CD4-positive, alpha-beta T cell treated with Interleukin-2 at 100 ng/mL for 4 hours (primary cell): ENCODE data around the gene CAMSAP1.

Experiments
- DNase-seq: peaks from one replicate; pipeline ENCODE4 v3.0.0-alpha.2; 2020; ENCODE audit warnings: low spot score

Gene CAMSAP1

DNA sequence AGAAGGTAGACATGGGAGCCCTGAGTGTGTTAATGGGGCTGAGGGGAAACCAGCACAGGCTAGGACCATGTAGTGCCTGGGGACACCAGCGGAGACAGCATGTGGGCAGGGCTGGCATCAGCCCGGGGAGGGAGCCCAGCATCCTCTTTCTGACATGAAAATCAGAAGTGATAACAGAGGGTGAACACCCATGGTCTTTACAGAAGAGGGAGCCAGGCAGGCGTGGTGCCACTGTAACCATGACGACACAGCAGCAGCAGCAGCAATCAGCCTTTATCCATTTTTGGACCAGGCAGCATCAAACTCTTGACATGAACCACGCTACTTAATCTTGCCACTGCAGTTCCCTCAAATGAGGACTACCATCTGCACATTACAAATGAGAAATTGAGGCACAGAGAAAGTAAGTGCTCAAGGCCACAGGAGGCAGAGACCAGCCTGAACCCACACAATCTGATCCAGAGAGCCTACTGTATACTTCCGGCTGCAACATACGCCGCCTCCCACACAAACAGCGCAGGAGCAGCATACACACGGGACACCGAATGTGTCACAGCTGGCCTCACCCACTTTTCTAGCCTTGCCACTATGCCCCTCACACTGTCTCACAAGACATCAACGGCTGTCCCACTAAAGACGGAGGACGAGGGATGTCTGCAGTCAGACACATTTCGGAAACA is 23.8 kb downstream of the CAMSAP1 start:
- DNase-seq, result no peak

DNA sequence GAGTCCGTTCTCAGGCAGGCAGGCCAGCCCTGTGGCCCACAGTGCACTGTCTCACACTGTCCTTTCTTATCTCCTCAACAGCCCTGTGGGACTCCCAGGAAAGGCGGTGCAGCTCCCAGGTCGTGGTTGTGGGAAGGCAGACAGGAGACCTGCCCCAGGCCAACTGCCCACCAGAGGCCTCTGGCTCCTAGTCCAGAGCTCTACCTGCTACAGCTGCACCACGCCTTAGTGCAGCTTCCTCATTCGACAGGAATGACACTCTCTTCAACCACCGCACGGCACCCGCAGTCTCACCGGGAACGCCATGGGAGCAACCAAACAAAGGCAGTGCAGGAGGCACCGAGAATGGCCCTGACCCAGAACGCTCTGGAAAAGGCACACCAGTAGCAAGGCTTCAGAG is 25.3 kb downstream of the CAMSAP1 start:
- DNase-seq, result no peak

DNA sequence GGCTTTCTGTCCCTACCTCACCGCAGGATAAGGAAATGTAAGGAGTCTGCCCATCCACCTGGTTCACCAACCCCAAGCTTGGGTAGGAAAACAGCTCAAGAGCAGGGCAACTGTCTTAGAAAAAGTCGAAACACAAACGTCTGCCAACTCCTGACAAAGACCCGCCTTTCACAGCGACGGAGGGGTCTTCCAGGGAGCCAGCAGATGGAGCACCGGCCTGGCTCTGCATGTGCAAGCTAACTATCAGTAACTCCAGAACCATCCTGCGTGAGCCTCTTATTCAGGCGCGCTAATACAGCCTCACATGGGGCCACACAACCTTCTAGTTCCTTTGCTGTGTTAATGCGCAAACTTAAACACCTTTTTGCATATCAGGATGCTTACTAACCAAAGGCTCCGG is 26.9 kb downstream of the CAMSAP1 start:
- no peak for DNase-seq

DNA sequence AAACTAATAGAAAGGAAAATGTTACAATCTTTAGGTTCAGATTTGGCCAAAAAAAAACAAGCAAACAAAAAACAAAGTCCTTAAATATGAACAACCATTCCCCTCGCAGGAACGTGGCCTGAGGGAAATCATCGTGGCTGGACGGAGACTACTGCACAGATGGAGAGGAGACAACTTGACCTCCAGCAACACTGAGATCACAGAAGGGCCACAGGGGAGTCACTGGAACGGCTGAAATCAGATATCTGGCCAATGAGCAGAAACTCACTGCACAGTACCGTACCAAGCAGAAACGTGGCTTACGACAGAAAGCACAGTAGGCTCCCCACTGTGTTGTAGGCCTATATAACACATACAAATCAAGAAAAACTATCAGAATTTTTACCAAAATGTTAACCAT is 27.7 kb downstream of the CAMSAP1 start:
- DNase-seq, result no peak

DNA sequence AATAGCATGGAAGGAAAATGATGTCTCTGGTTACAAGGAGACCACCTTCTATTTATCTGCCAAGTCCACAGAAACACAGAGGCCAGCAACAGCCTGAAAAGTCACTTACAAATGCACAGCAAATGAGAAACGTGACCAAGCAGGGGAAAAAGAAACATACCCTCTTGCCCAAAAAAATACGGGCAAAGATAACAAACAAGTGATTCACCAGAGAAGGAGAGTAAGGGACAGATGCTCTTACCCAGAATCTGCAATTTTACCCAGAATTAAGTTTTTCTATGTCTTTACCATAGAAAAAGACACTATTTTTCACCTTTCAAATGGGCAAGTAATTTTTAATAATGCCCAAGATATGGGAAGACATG is 28.1 kb downstream of the CAMSAP1 start:
- no peak for DNase-seq

DNA sequence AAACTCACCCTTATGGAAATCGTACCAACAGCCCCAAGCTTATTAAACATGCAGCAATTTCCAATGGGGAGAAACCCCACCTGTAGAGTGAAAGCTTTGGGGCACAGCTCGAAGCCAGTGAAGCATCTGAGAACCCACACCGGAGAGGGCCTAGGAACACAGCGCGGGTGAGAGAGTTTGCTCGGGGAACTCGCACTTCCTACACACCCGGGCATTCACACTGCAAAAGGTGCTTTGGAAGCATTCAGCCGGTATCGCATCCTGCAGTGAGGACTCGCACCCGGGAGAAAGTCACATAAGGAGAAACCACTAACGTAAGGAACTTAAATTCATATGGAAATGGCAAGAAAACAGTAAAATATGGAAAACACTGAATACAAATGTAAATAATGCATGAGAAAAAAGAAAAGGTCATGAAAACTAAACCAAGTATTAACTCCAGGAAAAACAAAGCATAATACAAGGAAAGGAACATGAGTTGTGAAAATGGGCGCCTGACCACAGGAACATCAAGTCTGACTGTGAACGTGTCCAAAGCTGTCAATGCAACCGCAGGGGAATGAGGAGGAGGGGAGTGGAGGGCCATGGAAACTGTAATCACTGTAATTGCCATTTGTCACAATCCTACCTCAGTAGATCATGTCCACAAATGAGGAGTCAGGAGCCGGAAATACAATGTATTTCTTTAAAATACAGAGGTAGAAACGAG is 28.7 kb downstream of the CAMSAP1 start:
- DNase-seq, result no peak

DNA sequence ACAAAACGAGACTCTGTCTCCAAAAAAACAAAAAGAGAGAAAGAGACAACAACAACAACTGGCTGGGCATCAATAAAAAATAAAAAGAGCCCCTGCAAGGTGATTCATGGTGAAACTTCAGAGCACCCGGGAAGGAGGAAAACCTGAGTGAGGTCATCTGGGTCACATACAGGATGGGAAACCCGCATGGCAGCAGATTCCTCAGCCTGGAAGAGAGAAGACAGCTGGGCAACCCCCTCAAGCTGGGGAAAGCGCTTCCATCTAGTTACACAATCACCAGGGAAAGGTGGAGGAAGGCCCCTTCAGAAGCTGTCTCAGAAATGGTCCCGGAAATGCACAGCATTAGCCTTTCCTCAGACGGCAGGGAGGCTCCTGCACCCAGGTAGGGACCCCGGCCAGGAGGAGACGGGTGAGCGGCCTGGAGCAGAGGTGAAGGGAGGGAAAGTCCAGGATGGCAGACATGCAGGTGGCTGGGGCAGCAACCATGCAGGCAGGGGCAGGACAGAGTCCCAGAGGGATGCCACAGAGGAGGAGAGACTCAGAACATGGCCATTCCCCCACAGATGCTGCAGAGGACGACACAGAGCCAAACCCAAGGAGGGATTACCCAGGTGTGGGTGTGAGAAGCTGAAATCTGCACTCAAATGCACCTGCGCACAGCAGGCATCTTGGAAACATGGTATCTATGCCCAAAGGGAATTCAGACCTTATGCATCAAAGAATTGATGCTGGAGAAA is 29.4 kb downstream of the CAMSAP1 start:
- no peak for DNase-seq

DNA sequence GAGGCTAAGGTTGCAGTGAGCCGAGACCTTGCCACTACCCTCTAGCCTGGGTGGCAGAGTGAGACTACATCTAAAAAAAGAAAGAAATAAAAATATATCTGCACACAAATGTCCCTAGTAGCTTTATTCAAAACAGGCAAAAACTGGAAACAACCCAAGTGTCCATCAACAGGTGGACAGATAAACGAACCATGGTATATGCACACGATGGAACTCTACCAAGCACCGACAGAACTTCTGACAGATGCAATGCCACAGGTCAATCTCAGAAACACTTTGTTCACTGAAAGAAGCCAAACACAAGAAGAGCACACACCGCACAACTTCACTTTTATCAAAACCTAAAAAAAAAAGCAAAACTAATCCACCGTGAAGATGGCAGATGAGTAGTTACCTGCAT is 30.4 kb downstream of the CAMSAP1 start:
- no peak for DNase-seq

DNA sequence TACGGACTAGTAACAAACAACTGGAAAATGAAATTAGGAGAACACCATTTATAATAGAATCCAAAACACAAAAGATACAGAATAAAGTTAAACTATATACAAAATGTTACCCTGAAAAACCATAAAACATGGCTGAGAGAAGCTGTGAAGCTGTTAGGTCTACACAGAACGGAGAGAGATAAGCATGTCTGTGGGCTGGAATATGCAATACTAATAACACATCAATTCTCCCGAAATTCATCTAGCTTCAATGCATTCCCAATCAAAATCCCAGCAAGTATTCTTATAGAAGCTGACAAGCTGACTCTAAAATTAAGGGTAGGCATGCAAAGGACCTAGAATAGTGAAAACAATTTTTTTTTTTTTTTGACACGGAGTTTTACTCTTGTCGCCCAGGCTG is 32.5 kb downstream of the CAMSAP1 start:
- DNase-seq, result no peak

DNA sequence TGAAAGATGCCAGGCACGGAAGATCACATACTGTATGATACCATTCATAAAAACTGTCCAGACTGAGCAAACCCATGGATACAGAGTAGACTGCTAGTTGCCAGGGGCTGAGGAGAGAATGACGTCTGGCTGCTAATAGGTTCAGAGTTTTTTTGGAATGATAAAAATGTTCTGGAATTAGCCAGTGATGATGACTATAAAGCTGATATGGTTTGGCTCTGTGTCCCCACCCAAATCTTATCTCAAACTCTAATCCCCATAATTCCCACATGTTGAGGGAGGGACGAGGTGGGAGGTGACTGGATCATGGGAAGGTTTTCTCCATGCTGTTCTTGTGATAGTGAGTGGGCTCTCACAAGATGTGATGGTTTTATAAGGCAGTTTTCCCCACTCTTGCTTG is 37.4 kb downstream of the CAMSAP1 start:
- DNase-seq, result no peak

DNA sequence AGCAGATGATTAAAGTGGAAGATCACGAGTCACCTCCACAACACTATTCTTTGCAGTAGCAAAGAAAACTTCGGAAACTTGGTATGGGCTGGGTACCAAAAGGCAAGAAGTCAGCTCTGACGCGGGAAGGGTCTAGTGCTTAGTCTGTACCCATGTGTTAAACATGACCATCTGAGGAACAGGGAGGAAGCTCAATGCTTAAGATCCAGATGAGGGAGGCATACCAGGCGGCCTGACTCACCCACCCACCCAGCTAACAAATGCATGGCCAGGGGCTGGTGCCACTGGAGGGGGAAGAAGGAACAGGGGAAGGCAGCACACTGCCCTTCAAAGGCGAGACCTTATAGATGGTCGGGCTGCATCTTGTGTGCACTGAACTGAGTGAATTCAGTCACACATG is 41.8 kb downstream of the CAMSAP1 start:
- DNase-seq, result no peak

DNA sequence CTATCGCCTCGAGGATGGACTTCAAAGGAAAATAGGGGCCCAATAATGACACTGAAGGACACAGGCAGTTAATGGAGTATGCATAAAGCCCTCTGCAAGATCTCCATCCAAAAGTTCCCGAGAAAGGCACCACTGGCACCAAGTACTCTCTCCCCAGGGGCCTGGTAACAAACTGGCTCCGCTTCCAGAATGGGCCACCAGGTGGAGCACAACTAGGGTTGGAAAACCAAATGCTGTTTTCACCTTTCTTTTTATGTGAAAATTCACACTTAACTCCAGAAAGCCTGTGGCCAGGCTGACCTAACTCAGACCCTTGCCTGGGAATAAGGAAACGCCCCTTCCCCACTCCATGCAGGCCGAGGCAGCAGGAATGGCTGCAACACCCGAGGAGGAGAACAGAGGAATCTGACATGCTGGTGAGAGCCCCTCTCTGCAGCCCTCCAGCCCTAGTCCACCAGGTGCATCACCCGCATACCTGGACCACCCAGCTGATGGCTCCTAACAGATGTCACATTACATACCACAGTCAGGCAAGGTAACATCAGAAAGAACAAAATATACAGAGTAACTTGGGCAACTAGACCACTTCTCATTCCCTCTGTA is 42.8 kb downstream of the CAMSAP1 start:
- peak; percentile 69 for DNase-seq

DNA sequence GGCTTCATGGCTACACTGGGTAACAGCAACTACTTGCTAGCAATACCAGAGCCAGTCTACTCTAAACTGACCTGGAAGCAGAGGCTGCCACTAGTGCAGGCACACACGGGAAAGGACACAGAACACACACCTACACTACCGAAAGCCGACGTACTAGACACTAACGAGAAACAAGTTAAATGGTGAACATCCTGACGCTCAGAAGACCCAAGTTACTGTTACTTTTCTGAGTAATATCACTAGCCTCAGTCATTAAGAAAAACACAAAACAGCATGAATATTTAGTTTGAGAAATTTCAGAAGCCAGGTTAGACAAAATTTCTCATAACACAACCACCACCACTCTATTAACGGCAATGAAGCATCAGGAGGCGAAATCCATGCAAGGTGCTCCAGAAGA is 44.5 kb downstream of the CAMSAP1 start:
- DNase-seq, result no peak

DNA sequence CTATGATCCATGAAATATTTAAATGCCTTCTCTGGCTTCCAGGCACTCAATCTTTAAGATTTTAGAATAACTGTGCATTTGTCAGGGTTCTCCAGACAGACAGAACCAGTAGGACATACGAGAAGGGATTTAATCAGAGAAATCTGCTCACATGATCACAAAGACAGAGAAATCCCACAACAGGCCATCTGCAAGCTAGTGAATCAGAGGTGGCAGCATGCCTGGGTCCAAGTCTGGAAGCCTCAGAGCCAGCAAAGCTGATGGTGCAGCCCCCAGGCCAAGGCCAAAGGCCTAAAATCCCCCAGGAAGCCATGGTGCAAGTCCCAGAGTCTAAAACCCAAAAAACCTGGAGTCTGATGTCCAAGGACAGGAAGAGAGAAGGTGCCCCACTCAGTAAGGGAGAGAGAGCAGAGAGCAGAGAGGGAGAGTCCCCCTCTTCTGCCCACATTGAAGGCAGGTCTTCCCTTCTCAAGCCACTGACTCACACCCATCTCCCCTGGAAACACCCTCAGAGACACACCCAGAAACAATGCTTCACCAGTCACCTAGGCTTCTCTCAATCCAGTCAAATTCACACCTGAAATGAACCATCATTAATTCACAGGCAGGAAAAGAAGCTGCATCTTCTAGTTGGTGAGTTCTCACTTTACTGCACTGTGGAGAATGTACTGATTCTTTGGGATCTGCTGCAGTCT is 48.7 kb downstream of the CAMSAP1 start:
- no peak for DNase-seq

DNA sequence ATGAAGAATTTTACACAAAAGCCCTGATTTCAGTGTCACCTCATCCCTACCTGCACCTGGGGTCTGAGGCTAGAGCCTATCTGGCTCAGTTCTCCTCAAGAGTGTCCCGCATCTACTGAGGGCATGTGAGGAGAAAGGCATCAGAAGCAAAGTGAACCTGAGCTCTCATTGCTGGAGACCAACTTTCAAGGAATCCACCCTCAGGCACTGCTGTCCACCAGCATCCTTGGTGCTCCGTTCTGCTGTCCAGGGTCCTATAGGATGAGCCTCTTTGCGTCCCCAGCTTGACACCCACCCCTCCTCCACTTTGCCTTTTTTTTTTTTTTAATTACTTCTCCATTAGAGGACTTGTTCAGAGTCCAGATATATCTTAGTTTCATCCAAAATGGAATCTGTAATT is 49.5 kb downstream of the CAMSAP1 start:
- DNase-seq, result no peak

DNA sequence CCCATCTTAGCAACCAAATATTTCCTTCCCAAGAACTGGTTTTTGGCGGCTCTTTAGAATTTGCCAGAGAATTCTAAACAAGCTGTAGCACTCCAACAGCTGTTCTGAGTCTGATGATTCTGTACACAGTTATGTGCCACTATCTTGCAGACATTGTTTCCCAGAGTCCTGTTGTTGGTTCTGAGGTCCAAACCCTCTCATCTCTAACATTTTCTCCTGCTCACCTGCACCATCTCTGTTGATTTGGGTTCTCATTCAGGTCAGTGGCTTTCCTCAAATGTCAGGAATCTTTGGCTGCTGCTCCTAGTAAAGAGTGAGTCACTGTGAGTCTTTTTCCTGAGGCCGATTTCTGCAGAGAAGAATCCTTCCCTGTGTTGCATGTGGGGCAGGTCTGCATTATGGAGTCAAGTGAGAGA is 50.0 kb downstream of the CAMSAP1 start:
- DNase-seq, result no peak

DNA sequence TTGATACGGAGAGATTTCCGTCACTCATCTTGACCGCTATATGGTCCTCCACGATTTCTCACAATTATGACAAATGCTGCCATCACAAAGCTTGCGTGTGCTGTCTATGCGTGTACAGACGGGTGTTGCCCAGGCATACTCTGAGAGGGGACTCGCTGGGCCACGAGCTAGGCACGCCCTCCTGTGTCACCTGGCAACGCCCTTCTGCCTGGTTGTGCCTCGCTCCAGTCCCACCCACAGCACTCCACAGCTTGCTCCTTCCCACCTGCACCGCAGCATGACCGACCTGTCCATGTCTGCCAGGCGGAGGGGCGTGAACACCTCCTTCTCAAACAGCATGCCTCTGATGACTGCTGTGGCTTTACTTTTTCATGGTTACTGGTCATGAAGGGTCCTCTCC is 55.6 kb downstream of the CAMSAP1 start:
- DNase-seq, result no peak

DNA sequence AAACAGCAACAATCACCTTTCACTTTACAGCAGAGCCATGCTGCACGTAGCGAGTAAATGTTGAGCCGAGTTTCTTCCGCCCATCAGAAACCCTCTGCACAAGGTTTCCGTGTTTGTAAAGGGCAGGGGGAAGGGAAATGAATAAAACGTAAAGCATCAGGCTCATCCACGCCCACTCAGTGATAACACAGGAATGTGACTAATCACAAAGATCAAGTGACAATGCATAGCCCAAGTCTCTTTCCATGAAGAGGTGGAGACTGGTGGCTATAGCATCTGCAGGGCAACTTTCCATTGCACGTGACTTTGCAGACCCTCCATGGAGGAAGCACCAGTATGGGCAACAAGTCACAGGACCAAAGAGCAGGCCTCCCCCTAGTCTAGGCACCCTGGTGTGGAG is 56.6 kb downstream of the CAMSAP1 start:
- DNase-seq, result peak; percentile 4

DNA sequence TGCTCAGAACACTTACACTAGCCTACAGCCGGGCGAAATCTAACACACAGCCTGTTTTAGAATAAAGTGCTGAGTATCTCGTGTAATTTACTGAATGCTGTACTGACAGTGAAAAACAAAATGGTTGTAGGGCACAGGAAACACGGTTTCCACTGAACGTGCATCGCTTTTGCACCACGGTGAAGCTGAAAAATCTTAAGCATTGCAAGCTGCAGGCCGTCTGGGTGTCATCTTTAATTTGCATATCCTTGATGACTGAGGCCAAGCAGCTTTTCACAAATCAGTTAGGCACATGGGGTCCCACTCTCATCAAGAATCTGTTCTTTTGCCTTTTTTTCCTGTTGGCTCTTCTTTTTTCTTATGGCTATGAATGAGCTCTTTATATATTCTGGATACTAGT is 58.2 kb downstream of the CAMSAP1 start:
- no peak for DNase-seq

DNA sequence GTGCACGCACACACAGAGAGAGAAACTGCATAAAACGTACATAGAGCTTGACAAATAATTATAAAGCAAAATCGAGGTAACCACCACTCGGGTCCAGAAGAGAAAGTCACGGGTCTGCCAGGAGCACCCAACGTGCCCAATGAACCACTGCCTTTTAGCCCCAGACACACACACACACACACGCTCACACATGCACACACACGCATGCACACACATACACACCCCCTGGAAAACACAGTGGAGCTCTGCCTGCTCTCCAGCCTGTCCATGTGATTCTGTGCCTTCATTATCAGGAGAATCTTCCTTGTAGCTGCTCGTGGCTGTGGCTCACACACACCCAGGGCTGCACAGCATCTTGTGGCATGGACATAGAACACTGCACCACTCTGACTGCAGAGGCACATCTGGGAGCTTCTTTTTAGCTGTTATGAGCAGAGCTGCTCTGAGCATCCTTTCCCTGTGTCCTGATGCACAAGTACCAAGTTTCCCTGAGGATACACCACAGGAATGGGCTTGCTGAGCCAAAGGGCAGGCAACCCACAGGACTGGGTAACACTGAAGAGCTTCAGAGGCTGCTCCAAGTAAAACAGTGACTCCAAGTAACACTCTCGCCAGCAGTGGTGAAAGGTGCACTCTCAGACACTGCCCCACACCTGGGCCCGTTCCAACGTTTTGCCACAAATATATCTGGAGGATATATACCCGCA is 58.9 kb downstream of the CAMSAP1 start:
- no peak for DNase-seq

DNA sequence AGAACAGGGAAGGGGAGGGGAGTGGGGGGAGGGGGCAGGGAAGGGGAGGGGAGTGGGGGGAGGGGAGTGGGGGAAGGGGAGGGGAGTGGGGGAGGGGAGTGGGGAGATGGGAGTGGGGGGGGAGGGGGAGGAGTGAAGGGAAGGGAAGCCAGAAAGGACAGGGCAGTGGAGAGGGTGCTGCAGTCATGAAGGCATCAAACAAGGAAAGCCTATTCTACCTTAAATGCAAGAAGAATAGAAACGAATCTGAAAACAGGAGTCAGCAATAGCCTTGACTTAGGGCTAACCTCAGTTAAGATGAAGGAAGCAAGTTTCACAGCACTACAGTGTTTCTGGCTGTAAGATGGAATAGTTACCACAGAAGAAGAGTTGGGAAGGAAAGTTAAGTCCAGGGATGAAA is 59.5 kb downstream of the CAMSAP1 start:
- DNase-seq, result no peak

DNA sequence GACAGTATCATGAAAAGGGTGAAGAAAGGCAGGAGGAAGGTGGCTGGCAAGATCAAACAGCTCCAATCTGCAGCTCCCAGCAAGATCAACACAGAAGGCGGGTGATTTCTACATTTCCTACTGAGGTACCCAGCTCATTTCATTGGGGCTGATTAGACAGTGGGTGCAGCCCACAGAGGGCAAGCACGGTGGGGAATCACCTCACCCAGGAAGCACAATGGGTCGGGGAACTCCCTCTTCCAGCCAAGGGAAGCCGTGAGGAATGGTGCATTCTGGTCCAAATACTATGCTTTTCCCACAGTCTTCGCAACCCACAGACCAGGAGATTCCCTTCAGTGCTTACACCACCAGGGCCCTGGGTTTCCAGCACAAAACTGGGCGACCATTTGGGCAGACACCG is 66.8 kb downstream of the CAMSAP1 start:
- no peak for DNase-seq
